ENCODE data around the gene GUCY2D. TPM values are rescaled to one million over a fixed set of nuclear protein-coding genes. Genes with fewer than 3 reads are reported as not detected.

The GUCY2D gene
- total RNA-seq, 1 donor from 2014 or later = not detected

DNA sequence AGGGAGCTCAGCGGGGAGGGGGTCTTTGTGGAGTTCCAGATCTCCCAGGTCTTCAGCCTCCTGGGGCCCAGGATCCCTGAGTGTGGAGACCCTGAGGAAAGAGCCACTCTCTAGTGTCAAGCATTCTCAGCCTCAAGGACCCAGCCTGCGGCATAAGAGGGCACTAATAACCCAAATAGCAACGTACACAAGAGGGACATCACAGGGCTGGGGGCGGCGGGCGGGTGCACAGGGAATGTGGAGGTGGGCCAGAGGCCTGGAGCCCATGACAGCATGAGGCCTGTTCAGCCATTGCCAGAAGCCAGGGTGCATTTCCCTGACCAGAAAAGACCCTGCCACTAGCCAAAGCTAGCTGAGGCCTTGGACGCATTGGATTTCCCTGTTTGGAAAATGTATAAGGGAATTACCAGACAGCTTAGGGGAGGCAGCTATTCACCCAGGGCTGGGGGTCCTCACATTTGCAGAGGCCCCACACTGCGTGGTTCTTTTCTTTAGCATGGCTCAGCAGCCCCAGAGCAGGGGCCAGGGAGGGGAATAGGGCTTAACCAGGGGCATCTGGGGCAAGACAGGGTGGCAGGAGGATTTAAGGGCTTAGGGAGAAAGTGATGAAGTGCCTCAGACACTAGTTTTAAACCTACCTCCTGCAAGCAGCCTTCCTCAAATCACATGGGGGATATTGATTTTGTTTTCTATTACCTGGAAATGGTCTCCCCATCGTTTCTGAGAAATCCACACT lies 22.9 kb downstream of the GUCY2D start:
- peaks cover 27% of the 10 kb centered on the region for H3K27me3 Mint-ChIP-seq (ENCODE audit: low read depth)
- peaks cover 1% of the 10 kb centered on the region for H3K4me1 Mint-ChIP-seq (ENCODE audit: low read depth)
- intact Hi-C loops (cut with micrococcal nuclease) = no loop called here
- H3K9me3 Mint-ChIP-seq = no peaks in the 10 kb centered on the region
- H3K27ac Mint-ChIP-seq = no peak overlapping the region
- no peaks in the 10 kb centered on the region for H3K36me3 Mint-ChIP-seq (ENCODE audit: low read depth)
- DNase-seq (ENCODE audit: low spot score) = no peak
- no peak overlapping the region for H3K4me3 Mint-ChIP-seq (ENCODE audit: low read depth)

GRCh38 chr17:8029121-8029520 lies 26.7 kb downstream of the GUCY2D start:
- intact Hi-C loops (cut with micrococcal nuclease) = no loop called here
- H3K4me3 Mint-ChIP-seq (ENCODE audit: low read depth) = no peak overlapping the region
- no peak overlapping the region for H3K27ac Mint-ChIP-seq
- DNase-seq (ENCODE audit: low spot score) = no peak
- H3K36me3 Mint-ChIP-seq (ENCODE audit: low read depth) = no peaks in the 10 kb centered on the region
- H3K27me3 Mint-ChIP-seq (ENCODE audit: low read depth) = peaks cover 36% of the 10 kb centered on the region
- no peaks in the 10 kb centered on the region for H3K9me3 Mint-ChIP-seq
- H3K4me1 Mint-ChIP-seq (ENCODE audit: low read depth) = peaks cover 1% of the 10 kb centered on the region

- intact Hi-C loops (cut with micrococcal nuclease) = no loop called here
- no peaks in the 10 kb centered on the region for H3K36me3 Mint-ChIP-seq (ENCODE audit: low read depth)
- H3K27me3 Mint-ChIP-seq (ENCODE audit: low read depth) = peaks cover 36% of the 10 kb centered on the region
- no peak overlapping the region for H3K4me3 Mint-ChIP-seq (ENCODE audit: low read depth)
- no peak overlapping the region for H3K27ac Mint-ChIP-seq
- no peaks in the 10 kb centered on the region for H3K9me3 Mint-ChIP-seq
- DNase-seq (ENCODE audit: low spot score) = no peak
- no peaks in the 10 kb centered on the region for H3K4me1 Mint-ChIP-seq (ENCODE audit: low read depth)
Observed at GRCh38 chr17:8031261-8031661, 28.8 kb downstream of the GUCY2D start.

DNA sequence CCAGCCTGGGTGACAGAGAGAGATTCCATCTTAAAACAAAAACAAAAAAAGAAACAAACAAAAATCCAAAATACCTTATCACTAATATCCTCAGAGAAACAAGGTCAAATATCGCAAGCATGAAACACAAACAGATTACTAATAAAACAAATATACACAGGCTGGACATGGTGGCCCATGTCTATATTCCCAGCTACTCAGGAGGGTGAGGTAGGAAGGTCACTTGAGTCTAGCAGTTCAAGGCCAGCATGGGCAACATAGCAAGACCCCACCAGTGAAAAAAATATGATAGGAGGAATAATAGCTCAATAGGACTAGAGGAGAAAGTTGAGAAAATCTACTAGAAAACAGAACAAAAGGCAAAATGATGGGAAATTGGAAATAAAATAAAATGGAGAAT lies 29.5 kb downstream of the GUCY2D start:
- H3K9me3 Mint-ChIP-seq = no peaks in the 10 kb centered on the region
- no peak overlapping the region for H3K4me3 Mint-ChIP-seq (ENCODE audit: low read depth)
- H3K4me1 Mint-ChIP-seq (ENCODE audit: low read depth) = no peaks in the 10 kb centered on the region
- no peak overlapping the region for H3K27ac Mint-ChIP-seq
- no peak for DNase-seq (ENCODE audit: low spot score)
- intact Hi-C loops (cut with micrococcal nuclease) = no loop called here
- H3K27me3 Mint-ChIP-seq (ENCODE audit: low read depth) = peaks cover 33% of the 10 kb centered on the region
- no peaks in the 10 kb centered on the region for H3K36me3 Mint-ChIP-seq (ENCODE audit: low read depth)

DNA sequence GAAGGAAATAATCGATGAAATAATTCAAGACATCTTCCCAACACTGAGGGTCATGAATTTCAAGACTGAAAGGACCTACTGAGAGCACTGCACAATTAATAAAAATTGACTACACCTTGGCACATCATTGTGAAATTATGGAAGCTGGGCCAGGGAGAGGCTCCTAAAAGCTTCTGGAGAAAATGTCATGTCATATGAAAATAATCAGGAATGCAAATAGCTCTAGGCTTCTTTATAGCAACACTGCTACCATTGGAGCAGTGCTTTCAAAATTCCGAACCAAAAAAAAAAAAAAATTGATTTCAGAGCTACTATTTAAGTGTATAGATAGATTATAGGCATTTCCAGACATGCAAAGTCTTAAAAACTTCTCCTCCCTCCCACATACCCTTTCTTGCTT lies 30.0 kb downstream of the GUCY2D start:
- Mint-ChIP-seq H3K4me1 (ENCODE audit: low read depth) (no peaks in the 10 kb centered on the region), H3K27me3 (ENCODE audit: low read depth) (peaks cover 30% of the 10 kb centered on the region), H3K36me3 (ENCODE audit: low read depth) (no peaks in the 10 kb centered on the region), H3K4me3 (ENCODE audit: low read depth) (no peak overlapping the region), H3K9me3 (no peaks in the 10 kb centered on the region), H3K27ac (no peak overlapping the region)
- intact Hi-C loops (cut with micrococcal nuclease) = no loop called here
- DNase-seq (ENCODE audit: low spot score) = no peak

DNA sequence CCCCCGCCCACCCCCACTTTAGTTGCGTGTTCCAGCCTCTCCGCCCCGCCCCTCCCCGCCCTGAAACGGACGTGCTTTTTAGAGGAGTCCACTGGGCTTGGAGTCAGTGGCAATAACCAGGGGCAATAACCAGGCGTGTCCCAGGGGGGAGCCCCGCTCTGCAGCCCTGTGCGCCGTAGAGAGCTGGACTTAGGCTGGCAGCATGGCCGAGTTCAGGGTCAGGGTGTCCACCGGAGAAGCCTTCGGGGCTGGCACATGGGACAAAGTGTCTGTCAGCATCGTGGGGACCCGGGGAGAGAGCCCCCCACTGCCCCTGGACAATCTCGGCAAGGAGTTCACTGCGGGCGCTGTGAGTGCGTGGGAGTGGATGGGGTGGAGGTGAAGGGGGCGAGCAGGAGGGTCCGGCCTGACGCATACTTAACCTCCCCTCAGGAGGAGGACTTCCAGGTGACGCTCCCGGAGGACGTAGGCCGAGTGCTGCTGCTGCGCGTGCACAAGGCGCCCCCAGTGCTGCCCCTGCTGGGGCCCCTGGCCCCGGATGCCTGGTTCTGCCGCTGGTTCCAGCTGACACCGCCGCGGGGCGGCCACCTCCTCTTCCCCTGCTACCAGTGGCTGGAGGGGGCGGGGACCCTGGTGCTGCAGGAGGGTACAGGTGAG lies 36.7 kb downstream of the GUCY2D start, which contains the start of gene ALOX15B:
ALOX15B (plus strand) TSS at position 106 of the 657 bp plus-strand sequence; CDS start at position 203, 97 bp downstream.
- Mint-ChIP-seq H3K36me3 (ENCODE audit: low read depth) (no peaks in the 10 kb centered on the region), H3K4me3 (ENCODE audit: low read depth) (no peak within 1 kb of the TSS), H3K27me3 (ENCODE audit: low read depth) (peaks cover 31% of the 10 kb centered on the region), H3K4me1 (ENCODE audit: low read depth) (peaks cover 3% of the 10 kb centered on the region), H3K27ac (no peak within 1 kb of the TSS), H3K9me3 (no peaks in the 10 kb centered on the region)
- intact Hi-C loops (cut with micrococcal nuclease) = no loop called here
- DNase-seq (ENCODE audit: low spot score) = no peak

DNA sequence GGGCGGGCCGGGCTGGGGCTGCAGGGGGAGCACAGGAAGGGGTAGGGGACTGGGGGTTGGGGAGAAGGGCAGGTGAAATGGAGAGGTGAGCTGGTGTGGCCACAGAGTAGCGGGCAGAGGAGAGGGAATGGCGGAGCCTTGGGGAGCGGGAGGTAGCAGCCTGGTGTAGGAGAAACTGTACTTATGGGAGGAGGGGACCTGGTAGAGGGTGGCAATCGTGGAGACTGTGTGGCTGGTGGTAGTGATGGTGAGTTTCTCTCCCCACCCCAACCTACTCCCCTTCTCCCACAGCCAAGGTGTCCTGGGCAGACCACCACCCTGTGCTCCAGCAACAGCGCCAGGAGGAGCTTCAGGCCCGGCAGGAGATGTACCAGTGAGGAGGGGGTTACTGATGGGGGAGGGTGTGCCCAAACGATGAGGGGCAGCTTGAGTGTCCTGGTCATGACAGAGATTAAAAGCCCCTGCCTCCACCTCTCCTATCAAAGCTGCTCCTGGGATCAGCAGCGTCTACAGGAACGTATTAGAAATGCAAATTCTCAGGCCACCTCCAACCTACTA lies 37.3 kb downstream of the GUCY2D start:
- no peak overlapping the region for H3K27ac Mint-ChIP-seq
- peaks cover 29% of the 10 kb centered on the region for H3K27me3 Mint-ChIP-seq (ENCODE audit: low read depth)
- peaks cover 3% of the 10 kb centered on the region for H3K4me1 Mint-ChIP-seq (ENCODE audit: low read depth)
- no peaks in the 10 kb centered on the region for H3K9me3 Mint-ChIP-seq
- DNase-seq (ENCODE audit: low spot score) = no peak
- intact Hi-C loops (cut with micrococcal nuclease) = loop anchor here (5.0 kb wide), 1 partner anchor 127 kb away; no protein-coding TSS in a partner anchor
- no peak overlapping the region for H3K4me3 Mint-ChIP-seq (ENCODE audit: low read depth)
- no peaks in the 10 kb centered on the region for H3K36me3 Mint-ChIP-seq (ENCODE audit: low read depth)

DNA sequence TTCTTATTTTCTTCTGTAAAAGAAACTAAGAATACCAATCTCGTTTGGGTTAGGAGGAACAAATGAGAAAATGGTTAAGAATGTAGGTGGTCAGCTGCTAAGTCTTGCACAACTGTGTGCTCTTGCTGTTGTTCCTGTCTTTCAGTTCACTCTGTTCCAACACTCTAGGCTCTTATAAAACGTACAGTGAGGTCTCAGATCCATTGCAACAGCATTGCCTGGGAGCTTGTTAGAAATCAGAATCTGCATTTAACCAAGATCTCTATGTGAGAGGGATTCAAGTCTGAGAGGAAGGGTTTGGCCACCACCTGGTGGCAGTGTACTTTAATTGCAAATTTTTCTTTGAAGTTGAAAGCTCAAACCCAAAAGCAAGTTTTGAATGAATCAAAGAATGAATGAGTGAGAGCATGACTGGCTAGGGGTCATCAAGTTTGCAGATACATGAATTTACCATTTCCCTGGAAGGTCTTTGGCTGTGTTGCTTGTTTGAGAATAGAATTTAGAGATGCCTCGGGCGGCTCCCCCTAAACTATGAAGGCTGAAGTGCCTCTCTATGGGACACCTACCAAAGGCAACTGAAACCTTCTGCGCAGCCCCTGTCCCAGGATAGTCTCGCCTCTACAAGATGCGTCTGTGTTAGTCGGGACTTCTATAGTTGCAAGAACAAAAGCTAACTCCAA lies 39.0 kb downstream of the GUCY2D start:
- peaks cover 27% of the 10 kb centered on the region for H3K27me3 Mint-ChIP-seq (ENCODE audit: low read depth)
- H3K4me3 Mint-ChIP-seq (ENCODE audit: low read depth) = no peak overlapping the region
- H3K4me1 Mint-ChIP-seq (ENCODE audit: low read depth) = peaks cover 3% of the 10 kb centered on the region
- H3K9me3 Mint-ChIP-seq = no peaks in the 10 kb centered on the region
- no peak overlapping the region for H3K27ac Mint-ChIP-seq
- no peaks in the 10 kb centered on the region for H3K36me3 Mint-ChIP-seq (ENCODE audit: low read depth)
- intact Hi-C loops (cut with micrococcal nuclease) = loop anchor here (1.0 to 5.0 kb wide), 2 partner anchors 25 to 129 kb away; no protein-coding TSS in a partner anchor
- peak; percentile 22 for DNase-seq (ENCODE audit: low spot score)

DNA sequence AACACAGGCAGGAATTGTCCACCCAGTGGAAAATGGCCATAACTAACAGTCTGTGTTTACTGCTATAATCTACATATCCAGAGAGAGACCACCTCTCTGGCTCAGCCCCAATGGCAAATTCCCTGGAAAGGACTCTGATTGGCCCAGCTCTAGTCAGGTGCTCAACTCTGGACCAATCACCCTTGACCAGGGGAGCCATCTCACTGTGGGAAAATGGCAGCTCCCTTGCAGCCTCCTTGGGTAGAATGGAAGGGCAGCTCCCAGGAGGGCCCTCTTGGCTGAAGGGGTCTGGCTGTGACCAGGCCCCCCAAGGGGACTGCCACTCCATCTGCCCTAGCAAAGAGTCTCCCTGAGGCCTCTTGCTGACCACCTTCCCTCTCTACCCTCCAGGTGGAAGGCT lies 39.6 kb downstream of the GUCY2D start:
- Mint-ChIP-seq H3K27me3 (ENCODE audit: low read depth) (peaks cover 27% of the 10 kb centered on the region), H3K4me1 (ENCODE audit: low read depth) (peaks cover 3% of the 10 kb centered on the region), H3K9me3 (no peaks in the 10 kb centered on the region), H3K4me3 (ENCODE audit: low read depth) (no peak overlapping the region), H3K36me3 (ENCODE audit: low read depth) (no peaks in the 10 kb centered on the region), H3K27ac (no peak overlapping the region)
- intact Hi-C loops (cut with micrococcal nuclease) = loop anchor here (1.0 to 5.0 kb wide), 2 partner anchors 26 to 130 kb away; no protein-coding TSS in a partner anchor
- no peak for DNase-seq (ENCODE audit: low spot score)

GRCh38 chr17:8044819-8045810 lies 42.7 kb downstream of the GUCY2D start:
- Mint-ChIP-seq H3K4me3 (ENCODE audit: low read depth) (no peak overlapping the region), H3K27ac (no peak overlapping the region), H3K9me3 (no peaks in the 10 kb centered on the region), H3K36me3 (ENCODE audit: low read depth) (no peaks in the 10 kb centered on the region), H3K27me3 (ENCODE audit: low read depth) (peaks cover 12% of the 10 kb centered on the region), H3K4me1 (ENCODE audit: low read depth) (peaks cover 2% of the 10 kb centered on the region)
- intact Hi-C loops (cut with micrococcal nuclease) = loop anchor here (5.0 kb wide), 1 partner anchor 133 kb away; no protein-coding TSS in a partner anchor
- DNase-seq (ENCODE audit: low spot score) = no peak

- Mint-ChIP-seq H3K4me1 (ENCODE audit: low read depth) (no peaks in the 10 kb centered on the region), H3K27ac (no peak overlapping the region), H3K36me3 (ENCODE audit: low read depth) (no peaks in the 10 kb centered on the region), H3K9me3 (no peaks in the 10 kb centered on the region), H3K4me3 (ENCODE audit: low read depth) (no peak overlapping the region), H3K27me3 (ENCODE audit: low read depth) (peaks cover 1% of the 10 kb centered on the region)
- DNase-seq (ENCODE audit: low spot score) = no peak
- intact Hi-C loops (cut with micrococcal nuclease) = no loop called here
Observed at GRCh38 chr17:8046306-8046928, 44.0 kb downstream of the GUCY2D start.
